22Rv1 (cell line): Measurements from ENCODE around the gene DDX17.

ENCODE experiments used
- H3K27ac ChIP-seq: fragments of 450-650 bp; 2 replicates; pipeline ENCODE4 v1.5.1; 2017
- ZFX ChIP-seq: fragments of 450-650 bp; IDR thresholded peaks from 2 replicates; pipeline ENCODE4 v1.6.1; 2017; ENCODE audit warnings: antibody characterized with exemption, borderline replicate concordance
- TF ChIP-seq, protein P1 (sequence below): fragments of 450-650 bp; IDR thresholded peaks from 2 replicates; pipeline ENCODE4 v1.5.1; 2017; ENCODE audit warnings: mild to moderate bottlenecking

DDX17 gene

DNA sequence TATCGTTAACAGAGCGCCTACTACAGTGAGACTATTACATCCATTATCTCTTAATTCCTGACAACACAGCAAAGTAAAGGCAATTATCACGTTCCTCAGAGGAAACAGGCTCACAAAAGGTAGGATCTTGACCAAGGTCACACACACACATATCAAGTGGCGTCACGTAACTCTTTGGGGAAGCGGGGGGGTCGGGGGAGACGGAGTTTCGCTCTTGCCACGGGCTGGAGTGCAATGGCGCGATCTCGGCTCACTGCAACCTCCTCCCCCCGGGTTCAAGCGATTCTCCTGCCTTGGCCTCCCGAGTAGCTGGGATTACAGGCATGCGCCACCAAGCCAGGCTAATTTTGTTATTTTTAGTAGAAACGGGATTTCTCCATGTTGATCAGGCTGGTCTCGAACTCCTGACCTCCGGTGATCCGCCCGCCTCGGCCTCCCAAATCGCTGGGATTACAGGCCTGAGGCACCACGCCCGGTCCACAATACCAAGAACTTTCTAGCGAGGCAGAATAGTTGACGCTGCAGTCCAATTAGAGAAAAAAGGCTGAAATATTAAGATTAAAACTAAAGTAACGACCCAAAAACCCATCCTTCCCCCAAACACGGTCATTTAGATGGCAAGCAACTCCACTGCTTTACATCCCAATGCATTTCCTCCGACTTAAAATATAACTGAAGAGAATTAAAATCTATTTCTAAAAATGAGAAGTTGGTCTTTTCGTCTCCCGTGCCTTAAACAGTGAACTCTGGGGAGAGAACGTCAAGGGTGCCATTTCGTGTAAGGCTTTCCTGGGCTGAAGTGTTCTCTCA, 1.2 kb downstream of the DDX17 start:
- peak overlapping the region; percentile 99 for H3K27ac ChIP-seq

DNA sequence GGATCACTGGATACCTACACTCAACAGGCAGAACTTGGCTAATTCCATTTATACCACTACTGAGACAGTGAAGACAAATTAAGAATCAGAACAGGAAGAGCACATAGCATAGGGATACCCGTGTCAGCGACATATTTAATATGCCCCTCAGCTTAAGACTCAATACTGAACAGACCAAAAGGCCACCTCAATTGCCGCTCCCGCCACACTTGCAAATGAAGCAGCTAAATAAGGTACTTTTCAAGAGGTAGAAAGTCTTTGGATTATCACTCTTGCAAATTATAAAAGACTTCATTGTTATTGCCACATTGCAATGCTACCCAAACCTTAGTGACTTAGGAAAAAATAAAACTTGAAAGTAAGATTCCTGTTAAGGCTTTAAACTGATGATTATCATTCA, 3.1 kb downstream of the DDX17 start:
- peak overlapping the region; percentile 7; the same call in 1 of the 2 replicates for H3K27ac ChIP-seq

More for the DNA sequence above, 1.2 kb downstream of the DDX17 start:
- TF ChIP-seq, protein P1, sequence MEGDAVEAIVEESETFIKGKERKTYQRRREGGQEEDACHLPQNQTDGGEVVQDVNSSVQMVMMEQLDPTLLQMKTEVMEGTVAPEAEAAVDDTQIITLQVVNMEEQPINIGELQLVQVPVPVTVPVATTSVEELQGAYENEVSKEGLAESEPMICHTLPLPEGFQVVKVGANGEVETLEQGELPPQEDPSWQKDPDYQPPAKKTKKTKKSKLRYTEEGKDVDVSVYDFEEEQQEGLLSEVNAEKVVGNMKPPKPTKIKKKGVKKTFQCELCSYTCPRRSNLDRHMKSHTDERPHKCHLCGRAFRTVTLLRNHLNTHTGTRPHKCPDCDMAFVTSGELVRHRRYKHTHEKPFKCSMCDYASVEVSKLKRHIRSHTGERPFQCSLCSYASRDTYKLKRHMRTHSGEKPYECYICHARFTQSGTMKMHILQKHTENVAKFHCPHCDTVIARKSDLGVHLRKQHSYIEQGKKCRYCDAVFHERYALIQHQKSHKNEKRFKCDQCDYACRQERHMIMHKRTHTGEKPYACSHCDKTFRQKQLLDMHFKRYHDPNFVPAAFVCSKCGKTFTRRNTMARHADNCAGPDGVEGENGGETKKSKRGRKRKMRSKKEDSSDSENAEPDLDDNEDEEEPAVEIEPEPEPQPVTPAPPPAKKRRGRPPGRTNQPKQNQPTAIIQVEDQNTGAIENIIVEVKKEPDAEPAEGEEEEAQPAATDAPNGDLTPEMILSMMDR: no peak
- no peak for TF ChIP-seq ZFX

DNA sequence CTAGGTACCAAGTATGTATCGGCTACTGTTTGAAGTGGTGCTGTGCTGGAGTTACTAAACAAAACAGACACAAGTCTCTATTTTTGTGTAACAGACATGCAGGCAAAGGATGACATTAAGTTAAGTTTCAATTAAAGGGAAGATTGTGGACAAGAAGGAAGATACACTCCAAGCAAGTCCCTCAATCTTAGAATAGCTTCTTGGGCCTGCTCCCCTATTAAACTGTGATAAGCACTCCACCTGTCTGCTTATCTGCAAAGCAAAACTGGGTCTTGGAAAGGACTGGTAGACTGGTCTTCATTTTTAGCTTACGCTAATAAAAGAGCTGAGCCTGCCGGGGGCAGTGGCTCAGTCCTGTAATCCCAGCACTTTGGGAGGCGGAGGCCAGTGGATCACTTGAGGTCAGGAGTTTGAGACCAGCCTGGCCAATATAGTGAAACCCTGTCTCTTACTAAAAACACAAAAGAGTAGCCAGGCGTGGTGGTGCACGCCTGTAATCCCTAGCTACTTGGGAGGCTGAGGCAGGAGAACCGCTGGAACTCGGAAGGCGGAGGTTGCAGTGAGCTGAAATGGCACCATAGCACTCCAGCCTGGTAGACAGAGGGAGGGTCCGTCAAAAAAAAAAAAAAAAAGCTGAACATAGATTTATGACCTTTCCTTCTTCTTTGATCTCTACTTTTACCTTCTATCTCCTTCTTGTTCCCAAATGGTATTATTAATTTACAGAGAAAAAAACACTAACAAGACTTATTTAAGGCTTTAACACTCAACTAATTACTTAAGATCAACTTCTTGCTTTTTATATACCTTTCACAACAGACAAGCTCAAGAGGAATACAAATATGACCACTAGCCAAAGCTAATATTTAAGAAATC, 4.1 kb downstream of the DDX17 start:
- H3K27ac ChIP-seq: peak overlapping the region; percentile 7; the same call in 1 of the 2 replicates
- TF ChIP-seq, protein P1: no peak
- no peak for TF ChIP-seq ZFX

More for the DNA sequence above, 3.1 kb downstream of the DDX17 start:
- TF ChIP-seq ZFX: no peak

DNA sequence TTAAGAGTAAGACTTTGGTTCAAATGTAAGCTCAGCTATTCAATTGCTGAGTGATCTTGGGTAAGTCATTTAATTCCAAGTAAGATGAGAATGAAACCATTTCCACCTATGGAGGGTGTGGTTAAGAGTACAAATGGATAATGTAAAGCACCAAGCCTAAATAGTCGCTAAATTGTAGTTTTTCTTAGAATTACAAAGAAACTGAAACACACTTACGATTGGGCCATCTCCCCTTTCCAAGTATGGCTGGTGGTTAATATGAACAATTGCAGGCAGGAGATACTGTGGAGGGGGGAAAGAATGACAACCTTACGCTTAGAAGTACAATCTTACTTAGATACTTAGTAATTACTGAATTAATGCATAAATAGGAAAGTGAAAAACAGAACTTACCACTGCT, 8.2 kb downstream of the DDX17 start:
- no peak for TF ChIP-seq ZFX
- TF ChIP-seq, protein P1: no peak
- H3K27ac ChIP-seq: no peak overlapping the region

DNA sequence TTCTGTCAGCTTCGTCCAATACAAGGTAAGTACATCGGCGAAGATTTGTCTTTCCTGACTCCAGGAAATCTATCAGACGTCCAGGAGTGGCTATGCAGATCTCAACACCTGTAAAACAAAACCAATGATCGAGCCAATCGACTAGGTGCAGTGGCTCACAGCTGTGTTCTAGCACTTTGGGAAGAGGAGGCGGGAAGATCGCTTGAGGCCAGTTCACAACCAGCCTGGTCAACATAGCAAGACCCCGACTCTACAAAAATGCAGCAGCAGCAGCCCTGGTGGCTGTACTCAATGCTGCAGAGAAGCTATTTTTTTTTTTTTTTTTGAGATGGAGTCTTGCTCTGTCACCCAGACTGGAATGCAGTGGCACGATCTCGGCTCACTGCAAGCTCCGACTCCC, 11.2 kb downstream of the DDX17 start:
- TF ChIP-seq, protein P1: no peak
- no peak overlapping the region for H3K27ac ChIP-seq

DNA sequence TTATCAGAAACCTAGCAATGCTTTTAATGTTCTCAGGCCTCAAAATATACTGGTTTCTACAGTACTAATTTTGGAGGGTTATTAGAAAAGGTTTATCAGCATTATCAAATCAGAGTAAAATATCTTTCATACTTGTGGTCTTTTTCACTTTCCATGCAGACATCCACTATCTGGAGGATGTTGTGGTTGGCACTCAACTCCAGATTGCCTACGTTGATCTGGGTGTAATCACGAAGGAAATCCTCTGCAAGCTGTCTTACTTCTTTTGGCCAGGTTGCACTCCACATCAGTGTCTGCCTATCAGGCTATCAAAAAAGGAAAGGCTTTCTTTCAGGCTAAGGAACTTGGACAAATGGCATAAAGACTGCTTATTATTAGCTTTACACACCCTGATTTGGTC, 11.6 kb downstream of the DDX17 start:
- no peak overlapping the region for H3K27ac ChIP-seq
- TF ChIP-seq, protein P1: no peak
- TF ChIP-seq ZFX: no peak

DNA sequence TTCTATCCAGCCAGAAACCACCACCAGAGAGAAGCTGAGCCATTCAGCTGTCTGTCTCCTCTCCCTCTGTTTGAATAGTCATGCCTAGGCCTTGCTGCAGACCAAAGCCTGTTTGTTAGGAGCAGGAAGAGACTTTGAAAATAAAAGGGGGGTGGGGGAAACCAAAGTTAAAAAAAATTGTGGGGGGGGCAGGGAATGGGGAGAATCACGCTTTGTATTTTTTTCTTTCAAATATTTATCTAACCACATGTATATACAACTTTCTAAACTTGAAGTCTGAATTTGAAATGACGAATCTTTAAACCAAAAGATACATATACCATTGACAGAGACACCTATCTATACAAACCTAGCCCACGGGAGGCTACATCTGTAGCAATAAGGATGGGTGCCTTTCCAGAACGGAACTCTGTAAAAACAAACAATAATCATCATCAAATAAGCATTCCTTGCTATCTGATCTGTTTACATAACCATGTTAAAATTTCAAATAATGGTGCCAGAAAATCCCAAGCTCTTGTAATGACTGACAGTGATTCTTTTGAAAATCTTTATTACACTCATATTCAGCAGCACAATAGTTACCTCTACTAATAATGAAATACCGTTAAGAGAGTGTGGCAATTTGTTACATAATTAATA, 14.3 kb downstream of the DDX17 start:
- peak overlapping the region; percentile 34 for H3K27ac ChIP-seq
- no peak for TF ChIP-seq ZFX
- TF ChIP-seq, protein P1: no peak
